ENCODE results near the gene TRIML2. TPM values are rescaled to one million over a fixed set of nuclear protein-coding genes. Genes with fewer than 3 reads are reported as not detected.

The TRIML2 gene
- total and polyA plus RNA-seq, 4 donors: not detected

- Histone ChIP-seq H3K4me3 (ENCODE audit: low read depth in 1 of 3, low read length in 3 of 3) (no peak within 1 kb of the TSS), H3K9me3 (ENCODE audit: control insufficient read depth in 4 of 4, low read length in 3 of 4) (peaks cover 0 to 2% (median under 1%) of the 10 kb centered on the region in 4 donors), H3K4me1 (ENCODE audit: control insufficient read depth in 4 of 4, insufficient read depth in 4 of 4, low read length in 3 of 4) (no peaks in the 10 kb centered on the region), H3K36me3 (ENCODE audit: control insufficient read depth in 4 of 4, insufficient read depth in 3 of 4, low read depth in 1 of 4, low read length in 3 of 4) (no peaks in the 10 kb centered on the region), H3K27ac (ENCODE audit: low read depth in 1 of 2, low read length in 2 of 2) (no peak within 1 kb of the TSS), H3K27me3 (ENCODE audit: control insufficient read depth in 4 of 4, insufficient read depth in 4 of 4, low read length in 3 of 4) (no peaks in the 10 kb centered on the region), H3K9ac (ENCODE audit: low read depth in 1 of 2, low read length in 2 of 2) (no peak within 1 kb of the TSS)
- TF ChIP-seq MAX (IDR thresholded peaks at IDR 0.05): no peak
- TF ChIP-seq SP1 (IDR thresholded peaks at IDR 0.05): no peak
- TF ChIP-seq FOXA1 (IDR thresholded peaks at IDR 0.05): no peak
- TF ChIP-seq RAD21 (IDR thresholded peaks at IDR 0.05): no peak
- TF ChIP-seq, protein P1, sequence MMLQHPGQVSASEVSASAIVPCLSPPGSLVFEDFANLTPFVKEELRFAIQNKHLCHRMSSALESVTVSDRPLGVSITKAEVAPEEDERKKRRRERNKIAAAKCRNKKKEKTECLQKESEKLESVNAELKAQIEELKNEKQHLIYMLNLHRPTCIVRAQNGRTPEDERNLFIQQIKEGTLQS (IDR thresholded peaks at IDR 0.05): no peak
- TF ChIP-seq TAF1 (conservative IDR thresholded peaks at IDR 0.05): no peak
- TF ChIP-seq RXRA (IDR thresholded peaks at IDR 0.05): no peak
- TF ChIP-seq, protein P2, sequence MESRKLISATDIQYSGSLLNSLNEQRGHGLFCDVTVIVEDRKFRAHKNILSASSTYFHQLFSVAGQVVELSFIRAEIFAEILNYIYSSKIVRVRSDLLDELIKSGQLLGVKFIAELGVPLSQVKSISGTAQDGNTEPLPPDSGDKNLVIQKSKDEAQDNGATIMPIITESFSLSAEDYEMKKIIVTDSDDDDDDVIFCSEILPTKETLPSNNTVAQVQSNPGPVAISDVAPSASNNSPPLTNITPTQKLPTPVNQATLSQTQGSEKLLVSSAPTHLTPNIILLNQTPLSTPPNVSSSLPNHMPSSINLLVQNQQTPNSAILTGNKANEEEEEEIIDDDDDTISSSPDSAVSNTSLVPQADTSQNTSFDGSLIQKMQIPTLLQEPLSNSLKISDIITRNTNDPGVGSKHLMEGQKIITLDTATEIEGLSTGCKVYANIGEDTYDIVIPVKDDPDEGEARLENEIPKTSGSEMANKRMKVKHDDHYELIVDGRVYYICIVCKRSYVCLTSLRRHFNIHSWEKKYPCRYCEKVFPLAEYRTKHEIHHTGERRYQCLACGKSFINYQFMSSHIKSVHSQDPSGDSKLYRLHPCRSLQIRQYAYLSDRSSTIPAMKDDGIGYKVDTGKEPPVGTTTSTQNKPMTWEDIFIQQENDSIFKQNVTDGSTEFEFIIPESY (IDR thresholded peaks at IDR 0.05): no peak
- TF ChIP-seq, protein P3, sequence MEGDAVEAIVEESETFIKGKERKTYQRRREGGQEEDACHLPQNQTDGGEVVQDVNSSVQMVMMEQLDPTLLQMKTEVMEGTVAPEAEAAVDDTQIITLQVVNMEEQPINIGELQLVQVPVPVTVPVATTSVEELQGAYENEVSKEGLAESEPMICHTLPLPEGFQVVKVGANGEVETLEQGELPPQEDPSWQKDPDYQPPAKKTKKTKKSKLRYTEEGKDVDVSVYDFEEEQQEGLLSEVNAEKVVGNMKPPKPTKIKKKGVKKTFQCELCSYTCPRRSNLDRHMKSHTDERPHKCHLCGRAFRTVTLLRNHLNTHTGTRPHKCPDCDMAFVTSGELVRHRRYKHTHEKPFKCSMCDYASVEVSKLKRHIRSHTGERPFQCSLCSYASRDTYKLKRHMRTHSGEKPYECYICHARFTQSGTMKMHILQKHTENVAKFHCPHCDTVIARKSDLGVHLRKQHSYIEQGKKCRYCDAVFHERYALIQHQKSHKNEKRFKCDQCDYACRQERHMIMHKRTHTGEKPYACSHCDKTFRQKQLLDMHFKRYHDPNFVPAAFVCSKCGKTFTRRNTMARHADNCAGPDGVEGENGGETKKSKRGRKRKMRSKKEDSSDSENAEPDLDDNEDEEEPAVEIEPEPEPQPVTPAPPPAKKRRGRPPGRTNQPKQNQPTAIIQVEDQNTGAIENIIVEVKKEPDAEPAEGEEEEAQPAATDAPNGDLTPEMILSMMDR (IDR thresholded peaks at IDR 0.05; ENCODE audit: low read depth, low read length, missing input control): no peak
- no peak for TF ChIP-seq NR2F2 (IDR thresholded peaks at IDR 0.05)
- TF ChIP-seq EGR1 (IDR thresholded peaks at IDR 0.05; ENCODE audit: low read depth in 2 of 2): no peak
- TF ChIP-seq FOXA2 (IDR thresholded peaks at IDR 0.05): no peak
- TF ChIP-seq GABPA (IDR thresholded peaks at IDR 0.05 in 1 of 2, conservative IDR thresholded peaks at IDR 0.05 in 1 of 2): no peak
- TF ChIP-seq HNF4A (conservative IDR thresholded peaks at IDR 0.05): no peak
- no peak for TF ChIP-seq REST (IDR thresholded peaks at IDR 0.05)
- no peak for TF ChIP-seq YY1 (IDR thresholded peaks at IDR 0.05)
- DNase-seq (ENCODE audit: low spot score): no peak
- WGBS: 63% methylated on average over 3 of the region's 3 CpGs
Measured at GRCh38 chr4:188139141-188139540, 29.7 kb upstream of the TRIML2 start, which contains the start of gene TRIML1. Gene TRIML1, plus strand, starts transcription at chr4:188139441. Its CDS starts 118 bp downstream, at chr4:188139559.

DNA sequence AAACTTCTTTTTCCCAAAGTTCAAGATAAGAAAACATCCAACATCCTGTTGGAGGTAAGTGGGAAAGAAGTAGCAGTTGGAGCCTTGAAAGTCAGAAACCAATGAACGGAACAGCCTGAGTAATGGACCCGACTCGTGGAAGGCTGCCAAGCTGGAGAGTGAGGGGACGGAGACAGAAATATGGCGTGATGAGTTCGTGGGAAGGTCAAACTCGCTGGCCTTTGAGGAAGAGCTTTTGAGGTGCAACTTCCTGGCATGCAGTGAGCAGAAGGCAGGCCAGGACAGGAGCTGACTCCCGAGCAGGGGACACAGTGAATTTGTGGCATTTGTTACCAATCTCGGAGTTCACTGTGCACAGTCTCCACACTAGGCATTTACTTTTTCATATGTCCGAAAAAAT is 28.8 kb upstream of the TRIML2 start:
- Histone ChIP-seq H3K27ac (ENCODE audit: low read depth in 1 of 2, low read length in 2 of 2) (no peak overlapping the region), H3K27me3 (ENCODE audit: control insufficient read depth in 4 of 4, insufficient read depth in 4 of 4, low read length in 3 of 4) (no peaks in the 10 kb centered on the region), H3K4me1 (ENCODE audit: control insufficient read depth in 4 of 4, insufficient read depth in 4 of 4, low read length in 3 of 4) (no peaks in the 10 kb centered on the region), H3K36me3 (ENCODE audit: control insufficient read depth in 4 of 4, insufficient read depth in 3 of 4, low read depth in 1 of 4, low read length in 3 of 4) (no peaks in the 10 kb centered on the region), H3K4me3 (ENCODE audit: low read depth in 1 of 3, low read length in 3 of 3) (no peak overlapping the region), H3K9me3 (ENCODE audit: control insufficient read depth in 4 of 4, low read length in 3 of 4) (peaks cover 0 to 2% (median under 1%) of the 10 kb centered on the region in 4 donors), H3K9ac (ENCODE audit: low read depth in 1 of 2, low read length in 2 of 2) (no peak overlapping the region)
- TF ChIP-seq HNF4G (IDR thresholded peaks at IDR 0.05): no peak
- TF ChIP-seq NR2F2 (IDR thresholded peaks at IDR 0.05): peak; percentile 60
- DNase-seq (ENCODE audit: low spot score): no peak
- WGBS: 64% methylated on average over 10 of the region's 10 CpGs
